SK-N-SH treated with all-trans-retinoic acid at 6 μM for 48 hours (cell line): ENCODE data around the gene SYNE1.

Source experiments
- CREB5 ChIP-seq: fragments of 250-450 bp; sonication (Bioruptor Pico); IDR thresholded peaks from 2 replicates; pipeline ENCODE4 v1.5.1; 2020; ENCODE audit warnings: low read depth, mild to moderate bottlenecking, moderate library complexity
- CSDC2 ChIP-seq: fragments of 250-450 bp; sonication (Bioruptor Pico); IDR thresholded peaks from 2 replicates; pipeline ENCODE4 v1.5.0; 2020; ENCODE audit warnings: mild to moderate bottlenecking, moderate library complexity
- CSRNP3 ChIP-seq: fragments of 250-450 bp; sonication (Bioruptor Pico); IDR thresholded peaks from 2 replicates; pipeline ENCODE4 v1.5.1; 2021; ENCODE audit warnings: mild to moderate bottlenecking, moderate library complexity
- OSR1 ChIP-seq: fragments of 250-450 bp; sonication (Bioruptor Pico); IDR thresholded peaks from 2 replicates; pipeline ENCODE4 v1.8.0; 2022; ENCODE audit warnings: moderate library complexity, mild to moderate bottlenecking, inconsistent platforms
- PATZ1 ChIP-seq: fragments of 250-450 bp; sonication (Bioruptor Pico); IDR thresholded peaks from 2 replicates; pipeline ENCODE4 v1.8.0; 2020; ENCODE audit warnings: mild to moderate bottlenecking, moderate library complexity, borderline replicate concordance
- PPARA ChIP-seq: fragments of 250-450 bp; sonication (Bioruptor Pico); IDR thresholded peaks from 2 replicates; pipeline ENCODE4 v1.5.0; 2020; ENCODE audit warnings: mild to moderate bottlenecking, borderline replicate concordance
- SNAI2 ChIP-seq: fragments of 250-450 bp; sonication (Bioruptor Pico); IDR thresholded peaks from 2 replicates; pipeline ENCODE4 v1.5.0; 2020; ENCODE audit warnings: mild to moderate bottlenecking, moderate library complexity
- TCF4 ChIP-seq: fragments of 250-450 bp; sonication (Bioruptor Pico); IDR thresholded peaks from 2 replicates; pipeline ENCODE4 v1.8.0; 2021; ENCODE audit warnings: mild to moderate bottlenecking, moderate library complexity, borderline replicate concordance
- ZC3H10 ChIP-seq: fragments of 250-450 bp; sonication (Bioruptor Pico); IDR thresholded peaks from 2 replicates; pipeline ENCODE4 v1.5.1; 2021; ENCODE audit warnings: mild to moderate bottlenecking, moderate library complexity
- ZNF565 ChIP-seq: fragments of 450-650 bp; formaldehyde crosslinking; conservative IDR thresholded peaks from 2 replicates; pipeline ENCODE4 v1.5.0; 2020; ENCODE audit warnings: low read depth, mild to moderate bottlenecking, moderate library complexity

- TF ChIP-seq CSDC2 (CRISPR knock-in tag) (no peak), TCF4 (no peak), PATZ1 (CRISPR knock-in tag) (no peak), OSR1 (CRISPR knock-in tag) (no peak), PPARA (CRISPR knock-in tag) (no peak), SNAI2 (CRISPR knock-in tag) (no peak), CREB5 (CRISPR knock-in tag) (no peak), ZNF565 (CRISPR knock-in tag) (no peak), ZC3H10 (no peak), CSRNP3 (CRISPR knock-in tag) (no peak)
Measured at GRCh38 chr6:152123076-152123475, 514.1 kb downstream of the SYNE1 start.
